ENCODE measurements around the gene LGALS7B. TPM values are rescaled to one million over a fixed set of nuclear protein-coding genes. Genes with fewer than 3 reads are reported as not detected.

LGALS7B gene
- total RNA-seq, 2 experiments from 2014 or later, result not detected

- no peaks in the 10 kb centered on the region for H3K9me3 ChIP-seq (ENCODE audit: low read length)
- ChIA-PET CTCF (ENCODE audit: unreplicated experiment) (no interaction called here), POLR2A (interaction anchor here (0.6 kb wide), 1 partner anchor 17 kb away, joined by 3 read pairs; no protein-coding TSS in a partner anchor)
- H3K79me2 ChIP-seq (ENCODE audit: insufficient read depth, low read depth, low read length), result no peaks in the 10 kb centered on the region
- no peak overlapping the region for H3K27ac ChIP-seq (ENCODE audit: low read depth, low read length, poor library complexity, severe bottlenecking)
- no peaks in the 10 kb centered on the region for H4K20me1 ChIP-seq (ENCODE audit: insufficient read depth, low read length)
- no TSS peak for BruUV-seq (replicated peaks)
- TF ChIP-seq EZH2phosphoT487 (IDR thresholded peaks at IDR 0.05; ENCODE audit: borderline replicate concordance, low read depth, low read length), result no peak
- TF ChIP-seq CTCF (conservative IDR thresholded peaks at IDR 0.05; ENCODE audit: low read length), result no peak
- DNase-seq (ENCODE audit: low spot score), result no peak
- no peak overlapping the region for H2AFZ ChIP-seq (ENCODE audit: low read length)
- H3K4me3 ChIP-seq (ENCODE audit: low read depth, low read length, poor library complexity, severe bottlenecking), result no peak overlapping the region
- H3K36me3 ChIP-seq (ENCODE audit: insufficient read depth, low read length), result no peaks in the 10 kb centered on the region
- intact Hi-C loops (cut with micrococcal nuclease; ENCODE audit: unreplicated experiment), result no loop called here
- no peaks in the 10 kb centered on the region for H3K4me1 ChIP-seq (ENCODE audit: insufficient read depth, low read length, poor library complexity, severe bottlenecking)
- no peaks in the 10 kb centered on the region for H3K9me2 ChIP-seq (ENCODE audit: insufficient read depth, low read length)
- no peak overlapping the region for H3K4me2 ChIP-seq (ENCODE audit: low read length)
These were observed 25.2 kb upstream of the LGALS7B start for GRCh38 chr19:38763795-38764220.

GRCh38 chr19:38765214-38765613 lies 23.8 kb upstream of the LGALS7B start:
- Histone ChIP-seq H3K9me3 (ENCODE audit: low read length) (no peaks in the 10 kb centered on the region), H3K9me2 (ENCODE audit: insufficient read depth, low read length) (no peaks in the 10 kb centered on the region), H3K4me3 (ENCODE audit: low read depth, low read length, poor library complexity, severe bottlenecking) (no peak overlapping the region), H3K4me1 (ENCODE audit: insufficient read depth, low read length, poor library complexity, severe bottlenecking) (no peaks in the 10 kb centered on the region), H3K27ac (ENCODE audit: low read depth, low read length, poor library complexity, severe bottlenecking) (no peak overlapping the region), H2AFZ (ENCODE audit: low read length) (no peak overlapping the region), H3K36me3 (ENCODE audit: insufficient read depth, low read length) (no peaks in the 10 kb centered on the region), H4K20me1 (ENCODE audit: insufficient read depth, low read length) (no peaks in the 10 kb centered on the region), H3K4me2 (ENCODE audit: low read length) (no peak overlapping the region), H3K79me2 (ENCODE audit: insufficient read depth, low read depth, low read length) (no peaks in the 10 kb centered on the region)
- ChIA-PET POLR2A (interaction anchor here (0.6 to 0.7 kb wide), 2 partner anchors 30 to 149 kb away, joined by 3 to 4 read pairs; no protein-coding TSS in a partner anchor), CTCF (ENCODE audit: unreplicated experiment) (no interaction called here)
- no peak for DNase-seq (ENCODE audit: low spot score)
- BruUV-seq (replicated peaks), result no TSS peak
- no peak for TF ChIP-seq CTCF (conservative IDR thresholded peaks at IDR 0.05; ENCODE audit: low read length)
- TF ChIP-seq EZH2phosphoT487 (IDR thresholded peaks at IDR 0.05; ENCODE audit: borderline replicate concordance, low read depth, low read length), result no peak
- intact Hi-C loops (cut with micrococcal nuclease; ENCODE audit: unreplicated experiment), result loop anchor here (5.0 kb wide), 1 partner anchor 122 kb away; no protein-coding TSS in a partner anchor

- H3K79me2 ChIP-seq (ENCODE audit: insufficient read depth, low read depth, low read length), result no peaks in the 10 kb centered on the region
- TF ChIP-seq CTCF (conservative IDR thresholded peaks at IDR 0.05; ENCODE audit: low read length) (no peak), EZH2phosphoT487 (IDR thresholded peaks at IDR 0.05; ENCODE audit: borderline replicate concordance, low read depth, low read length) (no peak)
- H3K4me3 ChIP-seq (ENCODE audit: low read depth, low read length, poor library complexity, severe bottlenecking), result no peak overlapping the region
- H3K27ac ChIP-seq (ENCODE audit: low read depth, low read length, poor library complexity, severe bottlenecking), result no peak overlapping the region
- H3K4me2 ChIP-seq (ENCODE audit: low read length), result no peak overlapping the region
- no TSS peak for BruUV-seq (replicated peaks)
- ChIA-PET POLR2A (no interaction called here), CTCF (ENCODE audit: unreplicated experiment) (no interaction called here)
- no peaks in the 10 kb centered on the region for H3K36me3 ChIP-seq (ENCODE audit: insufficient read depth, low read length)
- intact Hi-C loops (cut with micrococcal nuclease; ENCODE audit: unreplicated experiment), result loop anchor here (5.0 kb wide), 1 partner anchor 121 kb away; no protein-coding TSS in a partner anchor
- H3K9me3 ChIP-seq (ENCODE audit: low read length), result no peaks in the 10 kb centered on the region
- H2AFZ ChIP-seq (ENCODE audit: low read length), result no peak overlapping the region
- no peaks in the 10 kb centered on the region for H3K4me1 ChIP-seq (ENCODE audit: insufficient read depth, low read length, poor library complexity, severe bottlenecking)
- H3K9me2 ChIP-seq (ENCODE audit: insufficient read depth, low read length), result no peaks in the 10 kb centered on the region
- H4K20me1 ChIP-seq (ENCODE audit: insufficient read depth, low read length), result no peaks in the 10 kb centered on the region
- DNase-seq (ENCODE audit: low spot score), result no peak
These were observed 22.5 kb upstream of the LGALS7B start for GRCh38 chr19:38766276-38767047.

Data from OCI-LY7 (cell line).